ENCODE data around the gene KATNIP. TPM values are rescaled to one million over a fixed set of nuclear protein-coding genes. Genes with fewer than 3 reads are reported as not detected.

Gene KATNIP
- 9.0 TPM for polyA plus RNA-seq (ENCODE audit: insufficient read length)

DNA sequence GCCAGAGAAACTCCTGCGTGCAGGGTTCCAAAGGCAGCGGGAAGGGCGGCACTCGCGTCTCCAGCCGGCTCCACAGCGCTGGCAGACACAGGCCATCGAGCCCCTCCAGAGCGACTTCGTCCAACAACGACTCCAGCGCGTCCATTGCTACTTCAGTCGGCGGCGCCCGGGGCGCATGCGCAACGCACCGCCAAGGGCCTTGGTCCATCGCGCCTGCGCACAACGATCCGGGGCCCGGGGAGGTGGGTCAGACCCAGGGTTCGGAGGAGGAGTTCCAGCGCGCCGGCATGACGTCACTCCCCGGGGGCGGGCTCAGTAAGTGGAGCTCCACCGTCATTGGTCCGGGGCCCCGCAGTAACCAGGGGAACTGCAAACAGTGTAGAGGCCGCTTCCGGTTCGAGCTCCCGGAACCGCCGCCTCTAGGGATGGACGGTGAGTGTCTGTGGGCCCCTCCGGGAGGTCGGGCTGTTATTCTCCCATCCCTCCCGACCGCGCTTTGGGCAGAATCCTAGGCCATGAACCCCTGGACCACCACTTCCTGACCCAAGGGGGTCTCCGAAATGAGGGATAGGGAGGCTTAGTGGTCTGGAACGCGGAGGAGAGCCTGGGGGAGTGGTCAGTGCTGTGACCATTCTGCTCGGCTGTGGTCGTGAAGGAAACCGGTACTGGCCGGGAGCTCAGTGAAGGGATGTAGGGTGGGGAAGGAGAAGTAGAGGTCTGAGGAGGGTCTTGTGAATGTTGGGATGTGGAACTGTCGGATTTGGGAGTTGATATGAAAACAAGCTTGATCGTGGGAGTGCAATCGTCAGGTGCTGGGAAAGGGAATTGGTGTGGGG is at the start of gene KATNIP, which contains the start of gene GTF3C1:
Gene KATNIP (plus strand): TSS at position 399 of the 836 bp plus-strand sequence. CDS start 27 bp downstream, at position 426.
Gene GTF3C1 (minus strand): TSS at position 168 of the 836 bp plus-strand sequence. CDS start 23 bp downstream, at position 145.
- DNase-seq, result peak; percentile 100

DNA sequence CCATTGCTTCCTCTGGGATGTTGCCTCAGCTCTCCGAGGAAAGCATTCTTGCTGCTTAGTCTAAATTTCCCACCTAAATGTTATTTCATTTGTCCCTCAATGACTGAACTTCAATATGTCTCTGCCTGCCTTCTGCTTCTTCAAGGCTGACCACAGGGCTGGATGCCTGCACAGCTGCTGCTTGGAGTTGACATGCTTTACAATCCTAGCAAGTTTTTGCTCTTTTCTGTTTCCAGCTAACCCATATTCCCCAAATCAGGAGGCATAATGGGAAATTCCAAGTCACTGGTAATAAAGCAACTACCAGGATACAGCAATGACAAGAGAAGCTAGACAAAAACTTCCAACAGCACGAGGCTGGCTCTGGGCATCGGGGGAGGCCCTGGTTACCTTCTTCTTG is 49.1 kb upstream of the KATNIP start:
- DNase-seq, result no peak

DNA sequence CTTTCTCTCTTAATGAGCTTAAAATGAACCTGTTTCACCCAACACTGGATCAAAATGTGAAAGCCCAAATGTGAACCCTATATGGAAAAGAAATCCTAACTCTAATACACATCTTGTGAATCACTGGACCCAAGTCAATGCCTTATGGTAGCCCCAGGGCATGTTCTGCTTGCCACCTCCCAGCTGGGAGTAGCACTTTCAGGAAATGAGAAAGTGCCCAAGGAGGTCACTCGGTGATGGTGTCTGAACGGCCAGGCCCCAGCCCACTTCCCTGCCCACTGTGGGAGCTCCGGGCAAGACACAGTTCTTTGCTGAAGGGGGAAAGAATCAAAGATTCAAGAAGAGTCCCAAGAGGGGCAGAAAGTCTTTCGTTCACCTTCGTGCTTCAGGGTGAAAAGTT is 46.3 kb upstream of the KATNIP start:
- no peak for DNase-seq

DNA sequence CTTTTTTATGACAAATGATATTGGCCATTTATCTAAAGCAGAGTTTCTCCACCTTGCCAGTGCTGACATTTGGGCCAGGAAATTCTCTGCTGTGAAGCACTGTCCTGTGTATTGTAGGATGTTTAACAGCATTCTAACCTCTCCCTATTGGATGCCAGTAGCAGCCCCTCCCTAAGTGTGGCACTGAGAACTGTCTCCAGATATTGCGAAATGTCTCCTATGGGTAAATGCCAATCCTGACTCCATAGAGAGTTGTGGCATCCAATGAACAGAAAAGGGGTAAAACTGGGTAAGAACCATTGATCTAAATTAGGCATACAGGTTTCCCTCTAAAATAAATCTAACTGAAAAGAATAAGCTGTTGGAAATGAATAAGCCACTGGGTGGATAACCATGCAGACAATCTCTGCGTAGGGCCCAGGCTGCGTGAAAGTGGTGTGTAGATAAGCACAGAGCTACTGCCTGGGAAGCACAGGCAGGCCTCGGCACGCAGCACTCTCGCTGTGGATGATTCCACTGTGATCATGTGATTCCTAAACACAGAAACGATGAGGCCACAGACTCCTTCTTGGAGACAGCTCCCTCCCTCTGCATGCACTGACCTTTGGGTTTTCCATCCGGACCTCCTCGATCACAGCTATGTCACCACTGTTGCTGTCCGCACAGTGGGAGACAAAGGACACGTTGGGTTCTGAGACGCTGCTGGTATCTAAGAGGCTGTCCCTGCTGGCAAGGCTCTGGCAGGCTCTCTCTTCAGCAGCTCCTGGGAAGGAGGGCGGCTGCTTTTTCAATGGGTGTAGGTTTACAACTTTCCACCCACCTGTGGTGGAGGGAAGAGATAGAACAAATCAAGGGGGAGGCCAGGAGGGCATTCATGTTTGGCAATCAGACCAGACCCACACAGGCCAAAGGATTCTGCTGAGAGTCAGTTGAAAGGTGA is 44.4 kb upstream of the KATNIP start:
- no peak for DNase-seq

DNA sequence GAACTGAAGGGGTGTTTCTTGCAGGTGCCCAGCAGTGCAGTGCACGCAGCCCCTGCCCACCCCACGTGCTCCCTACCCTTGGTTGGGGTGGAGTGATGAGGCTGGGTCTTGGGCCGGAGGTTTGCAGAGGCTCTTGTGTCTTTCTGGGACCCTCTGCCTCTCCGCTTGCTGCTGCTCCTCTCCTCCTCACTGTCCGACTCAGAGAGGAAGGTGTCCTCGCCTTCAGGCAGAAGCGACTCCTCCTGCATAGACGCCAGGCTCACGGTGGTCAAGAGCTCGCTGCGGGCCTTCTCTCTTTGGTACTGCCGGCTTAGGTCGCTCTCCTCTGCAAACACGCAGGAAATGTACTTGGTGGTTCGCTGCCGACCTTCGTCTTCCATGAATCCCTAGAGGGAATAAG is 43.2 kb upstream of the KATNIP start:
- no peak for DNase-seq

DNA sequence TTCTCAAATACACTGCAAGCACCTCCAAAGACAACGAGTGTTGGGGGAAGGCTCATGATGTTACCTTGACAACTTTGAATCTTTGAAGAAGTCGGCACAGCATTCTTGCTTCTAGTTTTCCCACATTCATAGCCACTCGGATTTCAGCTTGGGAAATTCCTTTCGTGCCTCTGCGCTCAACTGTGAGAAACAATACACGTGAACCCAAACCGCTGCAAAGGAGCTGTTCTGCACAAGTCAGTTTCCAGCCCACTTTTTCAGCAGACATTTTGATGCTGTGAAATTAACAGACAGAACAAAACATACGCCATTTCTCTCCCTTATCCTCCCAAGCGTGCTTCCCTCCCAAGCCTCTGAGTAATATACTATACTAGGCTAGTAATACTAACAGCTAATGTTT is 41.5 kb upstream of the KATNIP start:
- DNase-seq, result no peak

DNA sequence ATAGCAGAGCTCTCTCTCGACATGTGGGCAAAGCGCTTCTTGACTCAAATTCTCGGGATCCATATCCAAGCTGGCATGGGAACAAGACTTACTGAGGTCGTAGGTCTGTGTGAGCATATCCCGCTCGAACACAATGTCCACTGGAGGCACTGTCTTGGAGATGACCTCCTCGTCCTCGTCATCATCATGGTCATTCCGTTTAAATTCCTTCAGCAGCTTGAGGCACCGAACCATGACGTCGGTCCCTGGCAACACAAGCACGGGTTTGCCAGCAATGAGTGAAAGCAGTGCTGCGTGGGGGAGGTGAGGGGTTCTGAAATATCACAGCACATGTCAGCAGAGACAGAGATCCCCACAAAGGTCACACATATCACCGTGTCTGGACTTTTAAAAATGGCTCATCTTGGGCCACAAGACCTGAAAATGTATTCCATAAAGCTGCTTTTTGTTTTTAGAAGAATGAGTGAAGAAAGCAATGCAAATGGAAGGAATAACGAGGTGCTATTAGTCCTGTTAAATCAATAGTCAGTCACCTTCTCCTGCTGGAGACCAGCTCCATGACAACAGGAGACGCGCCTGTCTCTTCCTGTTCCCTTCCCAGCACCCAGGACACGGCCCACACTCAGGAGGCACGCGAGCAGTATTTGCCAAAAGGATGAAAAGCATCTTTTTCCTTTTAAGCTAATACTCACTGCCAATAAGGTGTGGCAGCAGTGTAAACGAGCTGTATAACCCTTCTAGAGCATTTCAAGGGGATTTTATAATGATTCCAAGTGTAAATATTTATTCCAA is 38.1 kb upstream of the KATNIP start:
- no peak for DNase-seq

DNA sequence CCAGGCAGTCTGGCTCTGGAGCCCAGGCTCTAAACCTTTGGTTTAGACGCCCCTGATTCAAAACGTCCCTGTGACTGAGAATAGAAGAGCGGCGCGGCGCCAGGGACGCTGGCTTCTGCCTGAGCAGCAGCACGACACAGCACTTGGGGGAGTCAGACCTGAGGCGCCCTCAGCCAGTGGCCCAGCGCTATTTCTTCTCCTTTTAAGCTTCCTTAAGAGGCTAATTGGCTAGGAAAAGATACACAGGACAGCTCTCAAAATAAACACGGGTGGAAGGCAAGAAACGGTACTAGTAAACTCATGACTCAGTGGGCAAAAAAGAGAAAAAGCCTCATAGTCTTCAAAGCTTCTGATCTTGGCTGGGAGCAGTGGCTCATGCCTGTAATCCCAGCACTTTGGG is 35.1 kb upstream of the KATNIP start:
- no peak for DNase-seq

DNA sequence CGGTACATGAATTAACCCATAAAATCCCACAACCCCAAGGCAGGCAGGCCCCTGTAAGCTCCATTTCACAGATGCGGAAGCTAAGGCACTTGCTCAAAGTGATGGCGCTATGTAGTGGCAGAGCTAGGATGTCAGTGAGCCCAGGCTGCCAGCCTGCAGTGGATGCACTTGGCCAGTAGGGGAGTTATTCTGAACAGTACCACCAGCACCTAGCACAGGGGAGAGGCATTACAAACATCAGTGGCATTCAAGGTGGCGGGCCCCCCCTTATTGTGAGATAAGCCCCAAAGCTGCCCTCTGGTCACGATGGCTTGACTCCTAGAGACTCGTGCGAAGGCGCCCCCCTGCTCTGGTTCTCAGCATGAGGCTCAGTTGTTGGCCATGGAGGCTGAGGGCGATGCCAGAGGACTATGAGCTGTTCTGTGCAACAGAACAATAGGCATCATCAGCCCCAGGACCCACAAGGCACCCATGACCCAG is 34.0 kb upstream of the KATNIP start:
- no peak for DNase-seq

DNA sequence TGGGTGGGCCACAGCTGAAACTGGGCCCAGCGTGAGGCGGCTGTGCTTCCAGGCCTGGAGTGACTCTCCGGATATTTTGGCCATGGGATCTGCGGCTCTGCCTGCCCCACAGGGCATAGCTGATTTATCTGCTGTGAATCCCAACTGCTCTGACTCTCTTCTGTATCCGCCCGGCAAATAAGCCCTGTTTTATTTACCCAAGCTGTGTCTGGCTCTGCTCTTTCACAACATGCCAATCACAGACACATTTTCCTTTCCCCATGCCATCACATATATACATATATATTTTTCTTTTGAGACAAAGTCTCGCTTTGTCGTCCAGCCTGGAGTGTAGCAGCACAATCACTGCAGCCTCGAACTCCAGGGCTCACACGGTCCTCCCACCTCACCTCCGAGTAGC is 33.6 kb upstream of the KATNIP start:
- no peak for DNase-seq

DNA sequence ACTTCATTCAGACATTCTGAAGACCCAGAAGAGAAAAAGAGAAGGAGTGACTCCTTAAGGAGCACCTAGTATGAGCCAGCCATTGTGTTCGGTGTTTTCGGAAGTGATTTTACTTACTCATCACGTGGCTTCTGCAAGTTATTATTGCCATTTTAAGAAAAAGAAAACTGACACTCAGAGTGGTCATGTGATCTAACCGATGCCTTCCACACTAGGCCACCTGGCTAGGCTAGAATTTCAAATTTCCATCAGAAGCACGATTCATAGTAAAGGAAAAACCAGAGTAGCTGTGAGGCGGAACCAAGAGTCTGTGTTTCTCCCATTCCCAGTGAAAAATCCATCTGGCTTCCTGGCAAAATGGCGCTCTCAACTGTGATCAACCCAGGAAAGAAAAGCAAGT is 32.3 kb upstream of the KATNIP start:
- DNase-seq, result no peak

DNA sequence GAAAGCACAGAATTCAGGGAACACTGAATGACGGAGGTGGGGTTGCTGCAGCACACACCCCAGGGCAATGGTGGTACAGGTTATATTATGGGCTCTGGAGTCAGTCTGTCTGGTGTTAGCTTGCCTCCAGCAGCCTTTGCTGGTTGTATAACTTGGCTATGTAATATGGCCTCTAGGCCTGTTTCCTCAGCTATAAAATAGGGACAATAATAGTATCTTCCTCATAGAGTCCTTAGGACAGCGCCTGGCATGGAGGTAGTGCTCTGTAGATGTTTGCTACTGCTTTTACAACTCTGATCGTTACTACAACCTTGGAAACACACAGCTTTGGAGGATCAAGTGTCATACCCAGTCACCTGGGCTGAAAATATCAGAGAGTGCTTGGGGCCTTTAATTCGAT is 31.7 kb upstream of the KATNIP start:
- no peak for DNase-seq

DNA sequence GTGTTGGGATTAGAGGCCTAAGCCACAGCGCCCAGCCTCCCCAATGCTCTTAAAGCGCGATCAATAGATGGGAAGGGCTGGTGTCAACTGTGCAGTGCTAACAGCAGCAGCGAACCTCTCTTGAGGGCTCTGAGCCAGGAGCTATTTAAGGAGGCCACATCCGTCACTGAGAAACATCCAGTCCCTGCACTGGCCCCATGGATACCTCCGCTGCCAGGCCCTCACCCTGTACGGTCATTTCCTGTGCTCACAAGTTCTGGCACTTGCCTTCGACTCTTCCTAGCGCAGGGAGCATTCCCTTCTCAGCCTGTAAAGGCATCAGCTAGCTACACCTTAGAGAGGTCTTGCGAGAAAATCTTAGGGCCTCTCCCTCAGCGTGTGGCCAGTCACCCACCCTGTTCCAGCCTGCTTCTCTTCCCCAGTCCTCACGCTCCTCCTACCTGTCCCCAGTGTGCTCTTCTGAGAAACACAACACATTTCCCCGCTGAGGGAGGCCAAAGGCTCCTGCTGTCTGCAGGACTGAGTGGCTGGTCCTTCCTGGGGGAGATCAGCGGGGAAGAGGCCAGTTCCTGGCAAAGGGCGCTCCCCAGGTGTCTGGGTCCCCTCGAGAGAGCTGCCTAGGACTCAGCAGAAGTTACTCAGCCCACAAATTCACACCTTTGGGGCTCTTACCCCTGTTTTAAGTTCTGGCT is 28.8 kb upstream of the KATNIP start:
- peak; percentile 44 for DNase-seq

DNA sequence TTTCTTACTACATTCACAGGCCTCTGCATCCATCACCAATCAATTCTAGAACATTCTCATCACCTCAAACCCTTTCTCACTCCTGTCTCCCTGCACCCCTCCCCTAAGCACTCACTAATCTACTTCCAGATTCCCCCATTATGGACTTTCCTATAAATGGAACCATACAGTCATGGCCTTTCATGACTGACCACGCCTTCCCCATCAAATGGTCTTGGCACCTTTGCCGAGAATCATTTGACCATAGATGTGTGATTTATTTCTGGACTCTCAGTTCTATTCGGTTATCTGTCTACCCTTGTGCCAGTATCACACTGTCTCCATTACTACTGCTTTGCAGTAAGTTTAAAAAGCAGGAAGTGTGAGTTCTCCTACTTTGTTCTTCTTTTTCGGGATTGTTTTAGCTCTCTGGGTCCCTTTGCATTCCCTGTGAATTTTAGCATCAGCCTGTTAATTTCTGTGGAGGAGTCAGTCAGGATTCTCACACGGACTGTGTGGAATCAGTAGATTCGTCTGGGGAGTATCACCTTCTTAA is 27.7 kb upstream of the KATNIP start:
- no peak for DNase-seq

DNA sequence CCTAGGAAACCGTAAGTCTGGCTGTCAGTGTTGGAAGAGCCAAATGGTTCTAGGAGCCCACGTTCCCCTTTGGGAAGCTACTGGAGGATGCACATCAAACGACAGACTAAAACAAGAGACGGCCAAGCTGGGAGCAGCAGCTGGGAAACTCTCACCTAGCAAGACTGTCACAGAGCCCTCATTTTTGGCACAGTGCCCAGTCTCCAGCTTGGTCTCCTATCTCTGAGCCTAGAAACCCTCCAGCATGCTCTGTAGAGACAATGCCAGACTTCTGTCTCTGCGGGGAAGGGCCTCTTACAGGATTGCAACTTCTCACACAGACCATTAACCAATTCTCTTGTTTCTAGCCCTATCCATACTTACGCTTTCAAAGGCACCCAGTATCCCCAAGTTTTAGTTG is 23.8 kb upstream of the KATNIP start:
- DNase-seq, result no peak

DNA sequence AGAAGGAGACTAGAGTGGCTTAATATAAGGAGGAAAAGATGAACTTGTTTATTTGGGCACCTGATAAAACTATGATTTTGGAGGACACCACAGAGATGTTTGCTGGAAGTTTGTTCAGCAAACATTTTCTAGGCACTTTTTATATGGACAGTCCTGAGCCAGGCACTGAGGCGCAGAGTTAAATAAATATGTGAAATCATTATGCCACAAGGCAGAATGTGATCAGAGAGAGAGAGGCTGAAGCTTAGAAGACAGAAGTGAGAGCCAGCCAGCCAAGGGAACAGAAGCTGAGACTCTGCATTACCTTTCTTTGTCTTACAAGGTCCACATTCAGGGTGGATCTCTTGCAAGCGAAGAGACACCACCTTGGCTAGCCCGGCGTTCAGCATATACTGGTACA is 21.6 kb upstream of the KATNIP start:
- DNase-seq, result no peak

DNA sequence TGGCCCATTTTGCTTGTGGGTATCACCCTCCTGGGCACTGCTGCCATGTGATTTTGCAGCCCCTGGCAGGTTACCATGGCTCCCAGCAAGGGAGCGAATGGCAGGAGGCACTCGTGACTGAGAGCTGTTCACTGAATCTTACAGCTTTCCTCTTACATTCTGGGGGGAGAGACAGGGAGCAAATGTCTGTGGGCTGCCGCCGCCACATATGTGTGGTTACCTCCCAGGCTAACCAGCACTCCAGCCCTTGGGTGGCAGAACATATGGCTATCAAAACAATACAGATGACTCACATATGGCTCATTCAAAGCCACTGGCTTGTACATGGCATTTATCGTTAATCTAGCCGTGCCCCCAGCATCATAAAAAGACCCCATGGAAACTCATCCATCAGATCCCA is 20.0 kb upstream of the KATNIP start:
- DNase-seq, result no peak

DNA sequence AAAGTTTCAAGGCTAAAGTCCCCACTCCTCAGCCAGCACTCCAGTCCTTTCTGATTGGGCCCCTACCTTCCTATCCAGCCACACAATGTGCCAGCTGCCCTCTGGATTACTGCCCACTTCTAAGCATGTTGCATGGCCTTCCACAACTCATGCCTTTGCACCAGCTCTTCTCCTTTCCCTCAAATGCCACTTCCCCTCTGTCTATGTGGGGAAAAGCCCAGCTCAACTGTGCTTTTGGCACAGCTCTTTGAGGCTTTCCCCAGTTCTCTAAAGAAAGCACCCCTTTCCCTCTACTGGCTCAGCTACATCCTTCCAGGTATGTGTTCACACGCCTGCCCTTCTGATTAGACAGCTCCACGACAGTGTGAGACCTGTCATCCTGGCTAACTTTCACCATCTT is 18.8 kb upstream of the KATNIP start:
- no peak for DNase-seq

DNA sequence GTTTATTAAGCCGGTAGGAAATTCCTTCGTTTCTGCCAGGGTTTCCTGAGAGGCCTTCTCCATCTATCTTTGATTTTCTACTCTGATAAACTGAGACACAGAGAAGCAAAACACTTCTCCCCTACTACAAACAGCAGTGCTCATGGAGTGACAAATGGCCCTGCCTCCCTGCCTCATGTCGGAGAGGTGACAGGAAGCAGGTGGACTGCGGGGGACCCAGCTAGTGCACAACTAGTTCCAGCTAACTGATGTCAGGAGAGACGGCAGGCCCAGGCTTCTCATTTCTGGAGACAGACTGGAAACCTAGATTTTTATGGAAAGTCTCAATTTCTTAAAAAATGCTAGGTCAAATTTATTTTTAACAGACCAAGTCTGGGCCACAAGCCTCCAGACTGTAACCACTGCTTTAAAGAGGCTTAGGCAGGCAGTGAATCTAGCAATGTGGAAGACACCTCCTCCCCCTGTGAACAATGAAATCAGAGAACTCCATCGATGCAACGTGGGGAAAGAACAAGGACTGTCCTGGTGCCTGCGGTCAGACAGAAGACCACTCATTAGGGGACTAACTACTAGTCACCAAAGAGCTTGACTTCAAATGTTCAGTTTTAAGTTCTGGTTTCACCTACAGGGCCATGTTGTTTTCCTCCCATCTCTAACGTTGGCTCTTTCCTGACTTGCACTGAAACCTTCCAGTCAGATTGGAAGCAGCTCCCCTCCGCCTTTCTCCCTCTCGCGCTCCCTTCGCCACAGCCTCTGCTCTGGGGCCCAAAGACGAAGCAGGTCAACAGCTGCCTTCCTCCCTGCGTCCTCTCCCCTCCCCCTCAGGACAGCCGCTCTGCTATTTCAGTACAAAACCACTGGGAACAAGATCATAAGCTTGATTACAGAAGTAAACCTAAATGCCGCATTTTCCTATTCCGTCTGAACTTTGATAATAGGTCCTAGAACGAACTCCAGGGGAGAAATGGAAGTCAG is 17.8 kb upstream of the KATNIP start:
- DNase-seq, result no peak

DNA sequence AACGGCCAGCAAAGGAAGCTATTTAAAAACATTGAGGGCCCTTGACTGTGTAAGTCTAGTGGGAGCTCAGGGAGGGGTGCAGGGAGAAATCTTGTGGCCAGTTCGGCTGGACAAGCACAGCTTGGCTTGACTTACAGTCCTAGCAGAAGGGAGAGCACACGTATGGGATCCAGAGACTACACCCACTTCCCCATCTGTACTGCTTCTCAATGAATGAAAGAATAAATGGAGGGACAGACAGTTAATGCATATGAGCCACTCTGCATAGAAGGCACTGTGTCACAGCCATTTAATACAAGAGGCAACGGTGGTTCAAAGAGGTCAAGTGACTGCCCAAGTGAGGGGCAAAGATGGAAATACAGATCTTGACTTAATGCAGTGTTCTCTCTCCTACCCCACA is 15.7 kb upstream of the KATNIP start:
- DNase-seq, result no peak
